HG02798 (cell line): Measurements from ENCODE around the gene C5.

Source experiments
- ATAC-seq: cut with Tn5 transposase; IDR thresholded peaks from one replicate; pipeline ENCODE4 v1.9.1; 2021; ENCODE audit warnings: mild to moderate bottlenecking; ENCODE audit not compliant: unreplicated experiment, poor library complexity

The C5 gene

DNA sequence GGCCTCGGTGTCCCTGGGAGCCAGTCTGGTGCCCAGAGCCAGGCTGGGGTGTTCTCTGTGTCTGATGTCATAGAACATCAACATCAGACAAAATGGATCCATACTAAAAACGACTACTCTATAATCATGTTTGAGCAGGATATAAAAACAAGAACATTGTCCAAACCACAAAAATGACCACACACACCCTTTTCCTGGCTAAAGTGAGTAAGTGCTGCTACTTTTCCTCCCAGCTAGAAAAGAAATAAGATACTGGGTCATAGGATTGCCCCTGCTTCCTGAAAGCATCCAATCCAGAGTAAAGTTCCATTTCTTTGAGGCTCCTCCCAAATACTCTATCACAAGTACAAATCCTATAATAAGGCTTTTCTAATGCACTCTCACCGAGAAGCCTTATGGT is 103.8 kb downstream of the C5 start:
- no peak for ATAC-seq

DNA sequence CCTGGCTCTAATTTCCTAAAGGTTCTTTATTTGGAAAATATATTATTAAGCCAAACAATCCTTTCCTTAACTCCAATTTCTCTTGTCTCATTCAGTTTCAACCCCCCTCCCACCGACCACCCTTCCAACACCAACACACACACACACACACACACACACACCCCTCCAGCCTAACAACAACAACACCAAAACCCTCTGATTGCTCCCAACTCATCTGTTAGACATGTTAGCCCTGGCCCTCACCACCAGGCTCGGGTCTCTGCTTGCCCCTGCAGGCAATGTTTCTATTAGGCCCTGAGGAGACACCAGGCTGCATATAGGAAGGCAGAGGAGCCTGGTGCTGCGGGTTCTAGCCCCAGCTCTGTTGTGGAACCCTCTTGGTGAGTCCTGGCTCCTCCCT is 105.1 kb downstream of the C5 start:
- ATAC-seq = no peak

DNA sequence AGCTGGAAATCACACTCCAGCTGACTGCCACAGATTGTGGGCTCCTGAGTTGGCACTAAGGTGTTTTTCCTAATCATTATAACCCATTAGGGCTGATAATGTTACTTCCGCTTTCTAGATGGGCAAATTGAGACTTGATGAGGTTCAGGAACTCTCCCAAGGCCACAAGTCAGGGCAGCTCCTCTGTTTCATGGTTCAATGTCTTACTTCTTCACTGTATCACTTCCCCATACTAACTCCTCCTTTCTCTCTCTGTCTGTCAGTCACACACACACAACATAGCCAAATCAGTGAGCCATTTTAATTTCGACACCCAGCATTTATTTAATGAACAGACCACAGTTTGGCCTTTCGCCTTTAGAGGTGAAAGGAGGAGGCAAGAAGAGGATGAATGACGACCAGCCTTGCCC is 105.6 kb downstream of the C5 start:
- peak; percentile 97 for ATAC-seq

DNA sequence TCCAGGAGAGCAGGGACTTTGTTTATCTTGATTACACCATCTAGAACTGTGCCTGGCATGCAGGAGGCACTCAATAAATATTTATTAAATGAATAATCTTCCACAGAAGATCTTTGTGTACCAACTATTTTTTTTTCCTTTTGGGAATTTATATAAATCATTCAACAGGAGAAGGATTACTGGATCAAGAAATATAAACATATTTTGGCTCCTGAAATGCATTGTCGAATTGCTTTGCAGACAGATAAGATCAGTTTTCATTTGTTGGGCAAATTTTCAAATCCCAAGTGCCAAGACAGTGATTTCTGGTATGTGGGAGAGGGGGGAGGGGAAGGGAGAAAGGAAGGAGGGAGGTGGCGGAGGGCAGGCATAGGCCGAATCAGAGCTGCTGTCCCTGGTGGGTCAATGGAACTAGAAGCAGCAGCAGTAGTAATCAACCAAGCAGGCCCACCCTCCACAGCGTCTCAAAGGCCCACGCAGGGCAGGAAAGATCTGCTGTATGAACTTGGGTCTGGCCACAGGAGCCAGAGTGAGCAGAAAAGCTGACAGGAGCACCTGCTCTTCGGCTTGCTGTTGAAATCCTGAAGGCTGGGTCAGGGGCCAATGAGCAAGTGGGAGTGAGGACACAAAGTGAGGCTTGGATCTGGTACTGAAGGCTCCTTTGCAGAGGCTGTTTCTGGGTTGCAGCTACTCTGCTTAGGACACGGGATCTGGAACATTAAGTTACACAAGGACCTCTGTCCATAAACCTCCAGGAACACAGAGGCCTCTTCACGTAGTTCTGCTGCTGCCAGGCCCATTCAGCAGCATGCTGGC is 107.7 kb downstream of the C5 start:
- no peak for ATAC-seq

DNA sequence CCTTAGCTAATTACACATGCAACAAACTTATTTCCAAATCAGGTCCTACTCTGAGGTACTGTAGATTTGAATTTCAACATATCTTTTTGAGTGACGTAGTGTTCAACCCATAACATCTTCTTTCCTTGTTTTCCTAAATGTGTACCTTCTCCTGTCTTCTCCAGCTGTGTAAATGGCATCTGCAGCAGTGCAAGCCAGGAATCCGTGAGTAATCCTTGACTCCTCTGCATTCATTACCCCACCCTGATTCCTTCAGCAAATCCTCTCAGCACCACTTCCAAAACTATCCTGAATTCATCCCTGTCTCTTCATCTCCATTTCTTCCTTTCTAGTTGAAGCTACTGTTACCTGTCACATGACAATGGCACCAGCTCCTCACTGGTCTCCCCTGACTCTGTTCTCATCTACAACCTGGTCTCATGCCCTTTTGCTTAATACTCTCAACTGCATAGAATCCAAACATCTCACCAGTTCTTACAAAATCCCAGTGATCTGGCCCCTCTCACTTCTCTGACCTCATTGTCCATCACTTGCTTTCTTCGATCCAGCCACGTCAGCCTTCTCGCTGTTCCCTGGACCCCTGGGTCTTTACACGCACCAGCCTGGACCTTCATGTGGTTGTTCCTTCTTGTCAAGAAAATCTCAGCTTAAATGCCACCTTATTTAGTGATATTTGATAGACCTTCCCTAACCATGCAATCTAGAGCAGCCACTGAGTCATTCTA is 108.9 kb downstream of the C5 start:
- ATAC-seq = no peak

DNA sequence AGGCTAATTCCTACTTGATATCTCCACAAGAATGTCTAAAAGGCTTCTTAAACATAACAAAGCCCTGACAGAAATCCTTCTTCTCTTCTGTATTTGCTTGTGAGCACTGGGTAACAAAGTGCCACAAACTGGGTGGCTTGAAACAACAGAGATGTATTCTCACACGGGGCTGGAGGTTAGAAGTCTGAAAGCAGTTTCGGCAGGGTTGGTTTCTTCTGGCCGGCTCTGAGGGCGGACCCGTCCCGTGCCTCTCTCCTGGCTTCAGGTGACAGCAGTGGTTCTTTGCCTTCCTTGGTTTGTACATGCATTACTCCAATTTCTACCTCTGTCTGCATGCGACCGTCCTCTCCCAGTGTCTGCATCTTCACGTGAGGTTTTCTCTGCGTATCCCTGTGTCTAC is 109.5 kb downstream of the C5 start:
- ATAC-seq = no peak

DNA sequence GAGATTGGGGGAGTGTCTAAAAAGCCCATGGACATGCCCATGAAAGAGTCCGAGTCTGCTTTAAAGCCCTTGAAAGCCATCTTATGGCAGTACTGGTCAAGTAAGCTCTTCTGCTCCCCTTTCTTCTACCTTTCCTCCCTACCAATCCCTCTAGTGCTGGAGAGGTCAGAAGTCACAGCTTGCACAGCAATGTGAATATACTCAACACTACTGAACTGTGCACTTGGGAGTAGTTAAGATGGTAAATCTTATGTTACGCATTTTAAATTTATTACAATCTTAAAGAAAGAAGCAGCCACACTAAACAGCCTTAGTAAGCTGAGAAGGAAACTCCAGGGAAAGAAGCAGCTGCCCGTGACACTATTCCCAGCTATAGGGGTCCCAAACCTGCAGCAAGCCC is 111.2 kb downstream of the C5 start:
- ATAC-seq = no peak

DNA sequence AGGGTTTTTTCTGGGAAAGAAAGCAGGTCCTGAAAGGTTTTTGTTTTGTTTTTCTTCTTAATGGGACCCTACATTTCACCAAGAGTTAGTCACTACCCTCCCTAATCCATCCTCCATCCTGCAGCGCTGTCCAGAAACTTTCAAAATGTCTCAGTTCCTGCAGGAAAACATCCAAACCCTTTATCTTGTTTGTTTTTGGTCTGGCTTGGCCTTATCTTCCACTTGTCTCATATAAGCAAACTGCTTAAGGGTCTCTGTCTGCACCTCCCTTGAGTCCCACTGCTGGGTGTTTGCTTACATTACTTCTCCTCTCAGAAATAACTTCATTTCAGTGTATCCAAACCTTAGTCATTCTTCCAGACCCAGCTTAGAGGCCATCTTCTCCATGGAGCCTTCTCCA is 112.5 kb downstream of the C5 start:
- no peak for ATAC-seq

DNA sequence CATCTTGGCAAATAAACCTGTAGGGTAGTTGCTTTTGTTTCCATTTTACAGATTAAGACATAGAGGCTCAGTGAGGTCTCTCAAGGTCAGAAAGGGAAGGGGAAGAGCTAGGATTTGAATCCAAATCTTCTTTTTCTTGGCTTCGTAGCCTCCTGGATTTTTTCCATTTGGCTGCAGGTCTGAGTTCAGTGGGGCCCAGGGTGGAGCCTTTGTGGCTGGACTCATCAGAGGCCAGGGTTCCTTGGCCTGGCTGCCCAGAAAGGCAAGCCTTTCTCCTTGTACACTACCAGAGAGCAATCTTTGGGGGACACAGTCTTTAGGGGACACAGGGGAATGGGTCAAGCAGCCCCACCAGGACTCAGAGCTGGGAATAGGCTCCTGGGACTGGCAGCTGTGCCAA is 112.9 kb downstream of the C5 start:
- ATAC-seq = no peak

DNA sequence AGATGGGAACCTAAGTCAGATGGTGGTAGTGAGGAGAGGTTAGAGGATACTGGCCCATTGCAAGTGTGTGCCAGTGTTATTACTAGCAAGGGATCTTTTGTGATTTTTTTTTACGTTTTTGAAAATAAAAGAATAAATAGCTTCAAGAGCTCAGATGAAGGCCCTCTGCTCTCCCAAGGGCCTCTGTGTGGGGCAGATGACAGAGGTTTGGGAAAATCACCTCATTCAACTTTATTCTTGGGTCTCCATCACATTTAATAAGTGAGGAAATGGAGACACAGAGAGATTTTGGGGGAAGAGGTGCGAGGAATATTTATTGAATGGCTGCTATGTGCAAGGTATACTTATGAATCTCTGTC is 113.3 kb downstream of the C5 start:
- ATAC-seq = no peak

DNA sequence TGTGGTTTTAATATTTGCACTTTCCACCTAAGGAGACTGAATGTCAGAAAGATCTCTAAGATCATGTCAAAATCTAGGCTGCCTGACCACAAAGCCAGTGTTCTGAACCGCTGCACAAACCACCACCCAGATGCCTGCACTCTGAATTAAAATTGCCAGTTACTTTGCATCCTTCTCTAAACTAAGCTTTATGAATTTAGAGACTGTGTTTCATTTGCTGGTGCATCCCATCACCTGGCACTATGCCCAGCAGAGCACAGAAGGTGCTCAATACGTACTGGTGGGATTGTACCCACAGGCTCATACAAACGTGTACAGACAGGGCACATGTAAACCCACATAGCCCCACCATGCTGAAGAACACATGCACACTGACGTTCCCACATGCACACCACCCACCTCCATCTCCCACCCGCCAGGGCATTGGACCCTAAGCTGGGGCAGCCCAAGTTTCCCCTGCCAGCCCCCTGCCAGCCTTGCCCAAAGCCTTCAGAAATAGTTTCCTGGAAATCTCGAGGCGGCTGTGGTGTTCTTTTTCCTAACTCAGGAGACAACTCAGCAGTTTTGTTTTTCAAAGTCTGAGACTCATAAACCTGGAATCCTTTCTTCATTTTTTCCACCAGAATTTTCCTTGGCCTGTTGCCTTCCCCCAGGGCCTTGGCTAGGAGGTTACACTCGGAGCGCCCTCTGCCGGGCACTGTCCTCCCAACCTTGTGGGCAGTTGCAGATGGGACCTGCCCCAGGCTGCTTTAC is 113.9 kb downstream of the C5 start:
- ATAC-seq = peak; percentile 52

DNA sequence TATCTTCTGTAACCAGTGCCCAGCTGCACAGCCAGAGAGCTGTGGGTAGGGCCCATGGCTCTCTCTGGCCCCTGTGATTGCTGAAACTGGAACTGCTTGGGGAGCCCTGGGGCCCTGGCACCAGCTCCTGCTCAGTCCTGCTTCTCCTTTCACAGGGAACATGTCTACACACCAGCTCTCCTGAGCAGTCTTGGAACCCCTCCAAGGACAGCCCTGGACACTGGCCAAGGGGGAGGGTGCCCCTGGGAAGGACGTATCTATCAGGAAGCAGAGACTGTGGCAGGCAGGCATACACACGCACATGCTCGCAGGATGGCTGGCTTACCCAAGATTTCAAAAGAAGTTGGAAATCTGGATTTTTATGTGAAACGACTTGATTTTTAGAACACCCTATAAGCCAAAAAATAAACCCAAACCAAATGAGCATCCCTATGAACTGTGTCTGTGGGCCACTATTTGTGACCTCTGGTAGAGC is 114.7 kb downstream of the C5 start:
- ATAC-seq = peak; percentile 33

DNA sequence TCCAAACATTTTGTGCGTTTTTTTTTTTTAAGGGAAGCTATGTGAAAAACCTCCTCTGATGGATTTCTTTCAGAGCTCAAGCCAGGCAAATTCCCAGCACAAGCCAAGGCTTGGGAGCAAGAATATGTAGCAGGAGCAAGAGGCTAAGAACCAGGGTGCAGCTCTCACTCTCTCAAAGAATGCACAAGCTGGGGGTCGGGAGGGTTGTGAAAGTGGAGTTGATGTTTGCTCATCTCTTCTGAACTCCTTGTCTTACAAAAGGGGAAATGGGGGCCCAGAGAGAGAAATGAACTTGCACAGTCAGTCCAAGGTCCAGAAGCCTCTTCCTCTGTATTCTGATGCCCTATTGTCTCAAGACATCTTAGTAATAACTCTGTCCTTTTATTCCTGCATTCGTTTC is 115.8 kb downstream of the C5 start:
- ATAC-seq = no peak

DNA sequence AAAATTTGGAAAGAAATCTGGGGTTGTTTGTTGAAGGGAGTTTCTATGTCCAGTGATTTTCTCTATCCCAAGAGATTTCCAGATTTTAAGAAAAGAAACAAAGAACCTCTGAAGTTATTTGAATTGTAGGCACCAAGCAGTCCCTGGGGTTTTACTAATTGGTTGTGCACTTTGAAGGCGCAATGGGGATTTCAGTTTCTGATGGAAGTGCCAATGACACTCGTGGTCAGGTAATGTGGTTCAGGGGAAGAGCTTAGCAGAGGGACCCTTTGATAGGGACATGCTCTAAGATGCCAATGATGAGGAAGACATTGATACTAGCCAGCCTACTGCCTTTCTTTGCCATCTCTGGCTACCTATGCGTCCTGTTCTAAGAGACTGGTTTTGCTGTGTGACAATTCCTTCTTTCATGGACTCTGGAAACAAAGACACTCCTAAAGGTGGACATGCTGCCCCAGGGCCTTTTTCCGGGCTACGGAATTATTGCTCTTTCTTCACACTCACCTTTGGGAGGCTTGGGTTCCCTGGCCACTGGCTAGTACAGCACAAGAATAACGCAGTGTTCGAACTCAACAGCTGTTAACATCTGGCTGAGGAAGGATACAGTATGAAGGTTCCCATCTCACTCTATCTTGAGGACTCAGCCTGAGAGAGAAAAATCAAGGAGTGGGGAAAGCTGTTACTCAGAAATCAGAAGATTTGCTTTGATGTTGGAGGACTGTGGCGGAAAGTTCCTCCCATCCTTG is 116.6 kb downstream of the C5 start:
- no peak for ATAC-seq

DNA sequence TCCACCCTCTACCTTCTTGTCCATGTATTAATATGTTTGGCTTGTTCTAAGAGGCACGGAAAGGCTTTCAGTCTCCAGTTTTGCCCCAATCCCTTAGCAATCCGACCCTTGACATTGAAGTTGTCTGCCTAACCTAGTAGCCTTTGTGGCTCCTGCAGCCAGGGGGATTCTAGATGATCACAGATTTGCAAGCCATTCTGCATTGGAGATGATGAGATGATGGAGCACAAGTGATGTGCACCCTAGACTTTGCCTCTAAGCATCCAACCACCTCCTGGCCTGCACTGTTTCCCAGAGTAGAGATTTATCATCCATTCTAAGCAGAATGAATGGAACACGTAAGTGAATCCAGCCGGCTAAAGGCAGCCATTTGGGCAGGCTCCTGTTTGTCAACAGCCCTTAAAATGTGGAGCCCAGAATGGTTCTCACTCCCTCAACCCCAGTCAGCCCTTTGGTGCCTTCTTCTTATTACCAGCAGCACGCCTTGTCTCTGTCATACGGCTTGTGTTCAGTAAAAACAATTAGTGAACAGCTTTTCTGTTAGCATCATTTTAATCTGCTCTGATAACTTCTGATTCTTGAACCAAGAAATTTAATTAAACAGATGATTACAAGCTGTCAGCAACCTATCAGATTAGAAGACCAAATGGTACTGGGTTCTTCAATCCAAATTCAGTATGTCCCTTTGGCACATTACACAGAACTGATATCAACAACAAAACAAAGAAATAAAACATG is 117.8 kb downstream of the C5 start:
- ATAC-seq = no peak

DNA sequence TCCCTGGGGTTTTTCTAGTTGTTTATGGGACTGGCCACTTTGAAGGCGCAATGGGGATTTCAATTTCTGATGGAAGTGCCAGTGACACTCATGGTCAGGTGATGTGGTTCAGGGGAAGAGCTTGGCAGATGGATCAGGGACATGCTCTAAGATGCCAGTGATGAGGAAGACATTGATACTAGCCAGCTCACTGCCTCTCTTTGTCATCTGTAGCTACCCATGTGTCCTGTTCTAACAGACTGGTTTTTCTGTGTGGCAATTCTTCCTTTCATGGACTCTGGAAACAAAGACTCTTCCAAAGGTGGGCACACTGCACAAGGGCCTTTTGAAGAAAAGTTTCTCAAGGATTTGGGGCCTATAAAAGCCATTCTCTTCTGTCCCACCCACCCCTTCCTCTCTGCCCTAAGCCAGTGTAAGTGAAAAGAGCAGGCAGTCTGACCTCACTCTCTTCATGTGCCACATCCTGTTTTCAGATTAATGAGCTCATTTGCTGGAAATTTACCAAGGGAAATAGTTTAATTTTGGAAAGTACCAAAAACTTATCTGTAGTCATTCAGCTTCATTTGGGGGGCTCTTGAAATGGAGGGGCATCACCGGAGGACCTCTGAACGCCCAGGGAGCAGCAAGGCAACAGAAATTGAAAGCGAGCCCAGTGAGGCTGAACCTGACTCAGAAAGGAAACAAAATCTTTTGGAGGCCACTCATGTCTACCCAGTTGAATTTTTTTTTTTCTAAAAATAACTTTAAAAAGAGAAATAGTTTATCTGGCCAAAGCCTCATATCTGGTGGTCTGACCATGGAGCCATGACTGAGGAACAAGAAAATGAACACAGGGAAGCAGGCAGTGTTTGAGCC is 118.6 kb downstream of the C5 start:
- ATAC-seq = peak; percentile 47

DNA sequence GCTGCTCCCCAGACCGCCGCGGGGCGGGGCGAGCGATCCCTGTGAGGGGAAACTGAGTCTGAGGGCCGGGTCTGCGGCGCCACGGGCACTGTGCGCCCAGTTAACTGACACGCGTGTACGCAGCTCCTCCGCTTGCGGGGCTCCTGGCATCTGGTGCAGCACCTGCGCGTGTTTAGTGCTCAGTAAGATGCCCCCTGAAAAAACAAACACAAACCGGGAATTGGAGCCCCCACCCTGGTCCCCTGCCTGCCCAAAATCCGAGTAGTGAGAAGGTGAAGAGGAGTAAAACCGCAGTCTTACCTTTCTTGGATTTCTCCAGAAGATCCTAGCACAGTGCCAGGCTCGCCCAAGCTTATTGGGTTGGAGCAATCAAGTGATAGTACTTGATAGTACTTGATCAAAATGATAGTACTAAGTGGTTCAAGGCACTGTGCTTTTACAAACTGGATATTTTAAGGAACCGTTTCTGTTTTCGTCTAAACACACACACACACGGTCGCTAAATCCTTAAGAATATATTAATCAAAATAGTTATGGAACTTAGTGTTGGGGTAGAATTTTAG is 120.8 kb downstream of the C5 start:
- no peak for ATAC-seq

DNA sequence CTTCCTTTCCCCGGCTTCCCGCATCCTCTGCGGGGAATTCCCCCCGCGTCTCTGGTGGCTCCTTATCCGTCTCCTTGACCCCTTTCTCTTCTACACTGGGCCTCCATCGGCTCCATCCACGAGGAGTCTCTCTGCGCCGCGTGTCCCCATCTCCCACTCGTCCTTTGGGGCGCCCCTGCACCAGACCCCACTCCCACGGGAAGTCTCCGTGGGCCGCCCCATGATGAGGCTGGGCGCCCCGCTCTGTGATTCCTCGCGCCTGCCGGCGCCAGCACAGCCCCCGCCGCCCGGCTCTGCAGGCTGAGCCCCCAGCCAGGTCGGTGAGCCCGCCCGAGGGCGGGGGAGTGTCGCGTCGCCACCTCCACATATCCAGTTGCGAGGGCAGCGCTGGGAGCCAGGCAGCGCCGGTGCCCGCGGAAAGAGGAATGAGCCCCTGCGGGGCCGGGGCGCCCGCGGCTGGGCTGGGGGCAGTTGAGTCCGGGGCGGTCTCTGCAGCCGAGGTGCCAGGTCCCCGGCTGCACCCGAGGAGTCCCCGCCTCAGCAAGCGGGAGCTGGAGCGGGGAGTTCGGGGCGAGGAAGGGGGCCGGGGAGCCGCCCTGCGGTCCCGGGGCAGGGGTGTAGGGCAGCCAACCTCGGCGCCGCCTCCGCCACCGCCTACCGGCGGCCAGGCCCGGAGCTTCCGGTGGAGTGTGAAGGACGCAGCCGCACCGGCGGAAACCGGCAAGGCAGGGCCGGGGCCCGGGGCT is 121.4 kb downstream of the C5 start:
- peak; percentile 46 for ATAC-seq
